Parietal lobe (tissue), 2 donors: Measurements from ENCODE around the gene ZNF207. TPM values are rescaled to one million over a fixed set of nuclear protein-coding genes. Genes with fewer than 3 reads are reported as not detected.

Experiments used
- small RNA-seq: library from RNA; depleted of rRNA; stranded (forward); fragments of <200 nt; gene quantifications from one replicate; pipeline ENCODE3, GENCODE V24; 2014; ENCODE audit warnings: low replicate concordance
- total RNA-seq: library from RNA; depleted of rRNA; stranded (reverse); fragments of >200 nt; gene quantifications from one replicate; pipeline ENCODE4 v1.2.3, GENCODE V29; 2014

ZNF207 gene
- 245 TPM for total RNA-seq

GRCh38 chr17:32349854-32350665, at the start of gene ZNF207:
Gene ZNF207 (plus strand): TSS chr17:32350157. CDS start chr17:32350286, 129 bp downstream.

GRCh38 chr17:32341857-32342602, 7.9 kb upstream of the ZNF207 start, which contains the start of gene C17orf75:
Gene C17orf75 (minus strand): TSS chr17:32342173. CDS start chr17:32342139, 34 bp downstream.

Small RNA genes within 50 kb of the gene (small RNA-seq; reads per million reads assigned to genes)
- gene AC005899.6, result not detected

Other genes with a start within 250 kb of the ZNF207 start
- gene RHOT1, start 207.7 kb upstream of the ZNF207 start, total RNA-seq, result 124 TPM
- 2.5 TPM for gene RHBDL3, start 84.3 kb upstream of the ZNF207 start, total RNA-seq
- gene C17orf75, start 8.0 kb upstream of the ZNF207 start, total RNA-seq, result 36.6 TPM
- gene PSMD11, start 94.4 kb downstream of the ZNF207 start, total RNA-seq, result 94.5 TPM
- gene CDK5R1, start 136.8 kb downstream of the ZNF207 start, total RNA-seq, result 250 TPM